ENCODE measurements around the gene MAEA.

Gene MAEA

DNA sequence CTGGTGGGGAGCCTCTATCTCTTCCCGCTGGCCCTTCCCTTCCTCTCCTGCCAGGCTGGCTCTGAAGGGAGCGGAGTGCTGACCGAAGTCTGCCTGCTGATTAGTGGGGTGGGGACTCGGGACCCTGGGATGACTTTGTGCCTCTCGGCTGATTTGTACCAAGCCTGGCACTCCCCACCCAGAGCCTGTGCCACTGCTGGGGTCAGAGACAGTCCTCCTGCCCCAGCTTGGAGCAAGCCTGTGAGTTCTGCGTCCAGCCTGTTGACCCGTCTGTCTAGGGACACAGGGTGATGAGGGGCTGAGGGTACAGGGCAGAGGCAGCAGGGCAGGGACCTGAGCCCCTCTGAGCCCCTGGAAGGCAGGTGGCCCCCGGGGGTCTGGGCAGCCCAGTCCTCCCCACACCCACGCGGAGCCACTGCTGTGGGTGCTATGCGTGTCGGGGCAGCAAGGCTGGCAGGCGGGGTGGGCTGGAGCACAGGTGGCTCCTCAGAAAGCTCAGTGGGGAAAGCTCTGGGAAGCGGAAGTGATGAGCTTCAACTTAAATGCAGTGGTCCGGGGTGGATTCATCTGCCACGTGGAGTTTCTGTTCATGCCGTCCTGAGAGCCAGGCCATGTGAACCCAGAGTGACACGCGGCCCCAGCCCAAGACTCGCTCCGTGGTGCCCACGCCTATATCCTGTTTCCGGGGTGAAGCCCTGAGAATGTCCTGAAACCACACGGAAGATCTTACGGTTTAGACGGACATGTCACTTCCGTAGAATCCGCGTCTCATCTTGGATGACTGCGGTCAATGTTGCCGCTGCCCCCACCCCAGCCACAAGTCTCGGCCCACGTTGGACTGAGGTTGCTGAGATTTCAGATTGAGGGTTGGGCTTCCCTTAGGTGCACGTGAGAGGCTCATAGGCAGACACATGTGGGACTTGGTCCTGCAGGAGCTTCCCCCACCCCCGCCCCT is 36.3 kb downstream of the MAEA start:
- no peak for FAIRE-seq
- TF ChIP-seq, protein P1, sequence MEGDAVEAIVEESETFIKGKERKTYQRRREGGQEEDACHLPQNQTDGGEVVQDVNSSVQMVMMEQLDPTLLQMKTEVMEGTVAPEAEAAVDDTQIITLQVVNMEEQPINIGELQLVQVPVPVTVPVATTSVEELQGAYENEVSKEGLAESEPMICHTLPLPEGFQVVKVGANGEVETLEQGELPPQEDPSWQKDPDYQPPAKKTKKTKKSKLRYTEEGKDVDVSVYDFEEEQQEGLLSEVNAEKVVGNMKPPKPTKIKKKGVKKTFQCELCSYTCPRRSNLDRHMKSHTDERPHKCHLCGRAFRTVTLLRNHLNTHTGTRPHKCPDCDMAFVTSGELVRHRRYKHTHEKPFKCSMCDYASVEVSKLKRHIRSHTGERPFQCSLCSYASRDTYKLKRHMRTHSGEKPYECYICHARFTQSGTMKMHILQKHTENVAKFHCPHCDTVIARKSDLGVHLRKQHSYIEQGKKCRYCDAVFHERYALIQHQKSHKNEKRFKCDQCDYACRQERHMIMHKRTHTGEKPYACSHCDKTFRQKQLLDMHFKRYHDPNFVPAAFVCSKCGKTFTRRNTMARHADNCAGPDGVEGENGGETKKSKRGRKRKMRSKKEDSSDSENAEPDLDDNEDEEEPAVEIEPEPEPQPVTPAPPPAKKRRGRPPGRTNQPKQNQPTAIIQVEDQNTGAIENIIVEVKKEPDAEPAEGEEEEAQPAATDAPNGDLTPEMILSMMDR (IDR thresholded peaks at IDR 0.05; ENCODE audit: insufficient read depth, missing control alignments), result no peak

DNA sequence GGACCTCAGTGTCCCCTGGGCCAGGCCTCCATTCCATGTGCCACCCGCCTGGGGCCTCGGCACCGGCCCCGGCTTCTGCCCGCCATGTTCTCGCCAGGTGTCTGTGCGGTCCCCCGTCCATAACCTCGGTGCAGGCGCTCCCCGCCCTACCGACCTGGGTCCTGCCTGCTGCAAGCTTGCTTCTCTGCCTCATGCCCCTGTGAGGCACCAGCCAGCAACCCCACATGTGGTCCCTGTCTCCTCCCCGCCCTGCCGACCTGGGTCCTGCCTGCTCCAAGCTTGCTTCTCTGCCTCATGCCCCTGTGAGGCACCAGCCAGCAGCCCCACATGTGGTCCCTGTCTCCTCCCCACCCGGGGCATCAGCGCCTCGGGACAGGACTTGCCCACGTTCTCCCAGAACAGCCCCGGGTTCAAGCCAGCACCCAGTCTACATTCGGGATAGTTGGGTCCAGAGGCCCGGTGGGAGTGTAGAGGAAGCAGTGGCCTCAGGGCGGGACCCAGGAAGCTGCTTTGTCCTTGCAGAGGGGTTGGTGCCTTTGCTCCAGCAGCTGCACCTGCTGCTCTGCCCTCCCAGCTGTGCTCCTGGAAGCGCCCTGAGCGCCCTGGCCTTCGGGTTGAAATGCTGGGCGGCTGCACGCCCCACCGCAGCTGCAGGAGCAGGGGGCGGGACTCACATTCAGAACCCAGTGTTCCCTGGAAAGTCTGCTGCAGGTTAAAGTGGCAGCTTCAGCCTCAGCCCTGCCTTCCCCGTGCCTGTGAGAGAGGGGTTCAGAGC is 37.2 kb downstream of the MAEA start:
- DNase-seq (ENCODE audit: insufficient read length, low spot score), result no peak
- TF ChIP-seq, protein P1 (IDR thresholded peaks at IDR 0.05; ENCODE audit: insufficient read depth, missing control alignments), result no peak
- FAIRE-seq, result no peak

More for the DNA sequence above, 36.3 kb downstream of the MAEA start:
- no peak for DNase-seq (ENCODE audit: insufficient read length, low spot score)

DNA sequence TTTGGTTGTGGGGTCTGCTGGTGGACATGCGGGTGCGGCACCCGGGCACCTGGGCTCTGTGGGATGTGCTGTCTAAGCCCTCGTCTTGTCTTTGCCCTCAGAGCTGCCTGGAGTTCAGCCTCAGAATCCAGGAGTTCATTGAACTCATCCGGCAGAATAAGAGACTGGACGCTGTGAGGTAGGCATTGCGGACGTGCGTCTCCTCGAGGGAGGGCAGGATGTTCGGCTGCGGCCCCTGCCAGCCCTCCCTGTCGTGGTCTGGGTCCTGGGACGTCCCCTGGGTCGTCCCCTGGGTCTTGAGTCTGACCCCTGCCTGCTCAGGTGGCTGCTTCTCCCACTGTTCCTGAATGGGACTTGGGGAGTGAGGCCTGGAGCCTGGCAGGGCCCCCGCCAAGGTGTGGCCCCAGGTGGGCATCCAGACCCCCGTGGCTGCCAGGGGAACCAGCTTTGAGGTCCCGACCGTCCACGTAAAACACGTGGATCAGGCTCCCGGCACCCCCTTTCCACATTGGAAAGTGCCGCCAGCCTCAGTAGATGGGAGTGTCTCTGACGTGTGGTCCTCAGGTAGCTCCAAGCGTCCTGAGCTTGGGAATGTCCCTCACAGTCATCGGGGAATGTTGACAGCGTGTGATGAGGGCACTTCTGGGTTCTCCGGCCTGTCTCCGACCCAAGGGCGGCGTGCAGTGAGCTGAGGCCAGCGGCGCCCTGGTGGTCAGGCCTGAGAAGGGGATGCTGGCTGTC is 38.0 kb downstream of the MAEA start:
- no peak for FAIRE-seq
- TF ChIP-seq, protein P1 (IDR thresholded peaks at IDR 0.05; ENCODE audit: insufficient read depth, missing control alignments), result no peak
- no peak for DNase-seq (ENCODE audit: insufficient read length, low spot score)

DNA sequence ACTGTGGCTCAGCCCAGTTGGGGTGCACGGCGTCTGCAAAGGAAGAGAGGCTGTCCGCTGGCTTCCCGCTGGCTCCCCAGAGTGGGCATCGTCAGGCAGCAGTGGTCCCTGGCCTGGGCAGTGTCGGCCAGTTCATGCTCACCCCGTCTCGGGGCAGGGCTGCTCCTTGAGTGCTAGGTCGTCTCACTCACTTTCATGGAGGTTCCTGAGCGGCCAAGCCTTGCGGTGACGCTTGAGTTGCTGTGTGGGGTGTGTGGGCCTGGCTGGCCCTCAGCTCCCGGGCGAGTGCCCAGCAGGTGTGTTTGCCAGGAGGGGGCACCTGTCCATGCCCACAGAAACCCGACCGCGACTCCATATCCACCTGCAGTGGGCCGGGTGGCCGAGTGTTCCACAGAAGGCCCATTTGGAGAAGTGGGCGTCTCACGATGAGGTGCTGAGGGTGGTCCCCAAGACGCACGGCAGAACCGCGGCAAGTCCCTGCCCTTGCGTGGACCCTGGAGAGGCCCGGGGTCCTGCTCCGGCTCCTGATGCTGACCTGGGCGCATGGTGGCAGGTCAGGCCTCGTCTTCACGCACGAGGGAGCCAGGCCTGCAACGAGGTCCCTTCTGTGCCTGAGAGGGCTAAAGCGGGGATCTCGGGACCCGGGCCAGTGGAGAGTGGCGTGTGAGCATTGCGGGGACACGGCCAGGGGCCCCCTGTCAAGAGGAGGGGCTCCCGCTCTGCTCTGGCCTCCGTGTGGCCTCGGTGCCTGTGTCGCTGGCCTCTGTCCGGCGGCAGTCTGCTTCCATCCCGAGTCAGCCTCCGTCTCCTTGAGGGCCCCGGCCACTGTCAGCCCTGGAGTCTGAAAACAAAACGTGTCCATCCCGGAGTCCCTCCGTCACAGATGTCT is 38.8 kb downstream of the MAEA start:
- TF ChIP-seq, protein P1 (IDR thresholded peaks at IDR 0.05; ENCODE audit: insufficient read depth, missing control alignments), result no peak
- no peak for FAIRE-seq
- no peak for DNase-seq (ENCODE audit: insufficient read length, low spot score)

DNA sequence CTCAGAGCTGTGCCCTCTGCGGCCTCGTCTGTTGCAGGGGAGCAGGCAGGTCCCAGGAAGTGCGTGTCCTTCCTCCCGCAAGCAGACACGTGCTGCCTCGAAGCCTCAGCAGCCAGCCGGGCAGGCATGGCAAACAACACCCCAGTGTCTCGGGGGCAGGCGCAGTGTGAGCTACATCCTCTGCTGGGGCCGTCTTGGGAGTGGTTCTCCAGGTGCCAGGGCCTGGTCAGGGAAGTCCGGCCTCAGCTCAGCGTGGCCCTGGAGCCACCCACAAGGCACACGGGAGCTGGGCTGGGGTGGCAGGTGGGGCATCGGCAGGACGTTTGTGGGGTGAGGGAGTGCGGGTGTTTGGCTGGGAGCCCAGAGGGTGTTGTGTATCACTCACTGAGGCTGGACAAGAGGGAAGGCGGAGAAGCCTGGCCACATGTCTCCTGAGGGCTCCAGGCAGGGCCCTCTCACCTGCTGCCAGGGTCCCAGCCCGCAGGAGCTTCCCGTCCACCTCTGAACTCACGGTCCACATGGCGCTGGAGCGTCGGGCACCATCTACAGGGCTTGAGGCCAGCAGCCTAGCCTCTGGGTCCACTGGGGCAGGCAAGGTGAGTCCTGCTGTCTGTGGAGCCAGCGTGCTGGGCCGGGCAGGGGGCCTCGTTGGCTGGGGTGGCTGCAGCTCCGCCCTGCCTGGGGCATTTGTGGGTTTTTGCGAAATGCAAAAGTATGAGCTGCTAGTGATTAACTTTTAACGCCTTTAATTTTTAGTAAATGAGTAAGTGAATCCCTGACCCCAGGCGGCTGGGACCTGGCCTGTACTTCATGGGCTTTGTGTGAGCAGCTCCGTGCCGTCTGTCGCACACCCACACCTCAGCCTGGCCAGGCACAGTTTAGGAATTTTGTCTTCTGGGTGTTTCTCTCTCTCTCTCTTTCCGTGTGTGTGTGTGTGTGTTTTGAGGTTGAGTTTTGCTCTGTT is 40.0 kb downstream of the MAEA start:
- TF ChIP-seq, protein P1 (IDR thresholded peaks at IDR 0.05; ENCODE audit: insufficient read depth, missing control alignments), result no peak
- no peak for FAIRE-seq
- no peak for DNase-seq (ENCODE audit: insufficient read length, low spot score)
